ENCODE data around the gene CSPG4. TPM values are rescaled to one million over a fixed set of nuclear protein-coding genes. Genes with fewer than 3 reads are reported as not detected.

The CSPG4 gene
- total and polyA plus RNA-seq, 2 of the 4 experiments (the other 2 are of a cell fraction), result 12.4 to 28.4 TPM

DNA sequence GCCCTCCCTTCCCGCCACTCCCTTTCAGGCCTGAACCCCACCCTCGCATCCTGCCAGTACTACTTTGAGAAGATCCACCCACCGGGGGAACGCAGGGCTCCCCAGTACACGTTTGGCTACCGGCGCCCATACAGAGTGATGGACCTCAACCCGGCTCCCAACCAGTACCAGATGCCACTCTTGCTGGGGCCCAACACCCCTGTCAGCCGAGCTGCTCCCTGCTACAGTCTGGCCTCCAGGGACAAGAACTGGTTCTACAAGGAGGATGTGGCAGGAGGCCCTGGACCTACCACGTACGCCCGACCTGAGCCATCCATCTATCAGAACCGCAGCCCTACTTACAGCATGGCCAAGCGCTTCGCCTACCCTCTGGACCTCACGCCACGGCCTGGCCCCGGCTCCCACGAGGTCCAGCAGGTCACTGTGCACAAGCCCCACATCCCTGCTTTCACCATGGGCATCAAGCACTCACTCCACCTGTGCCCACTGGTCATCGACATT is 14.4 kb upstream of the CSPG4 start:
- CTCF ChIA-PET, result no interaction called here
- dilution Hi-C loops (cut with HindIII; ENCODE audit: low sequenced_read_pairs, unreplicated experiment), result no loop called here
- peak overlapping the region; percentile 44; the same call in 1 of the 2 replicates for H2AK5ac ChIP-seq (ENCODE audit: low read depth, low read length)
- peaks cover 2% of the 10 kb centered on the region; the same call in 1 of the 2 replicates for H3K9me1 ChIP-seq (ENCODE audit: insufficient read depth, low read length)
- no peak overlapping the region for H2BK5ac ChIP-seq (ENCODE audit: low read depth, low read length, poor library complexity, severe bottlenecking)
- no peaks in the 10 kb centered on the region for H3K27me3 ChIP-seq (ENCODE audit: control insufficient read depth, insufficient read depth, low read length)
- no peak overlapping the region for H3K4me3 ChIP-seq (ENCODE audit: insufficient read depth, low read depth, low read length)
- peak overlapping the region; percentile 11 for H2AFZ ChIP-seq (replicated peaks; ENCODE audit: low read length, poor library complexity)
- intact Hi-C loops (cut with micrococcal nuclease), result no loop called here
- POLR2A ChIA-PET (ENCODE audit: unreplicated experiment), result no interaction called here
- H3K4ac ChIP-seq (ENCODE audit: low read depth, low read length), result no peak overlapping the region
- H3K9ac ChIP-seq (ENCODE audit: low read depth, low read length), result no peak overlapping the region
- no peak overlapping the region for H3K4me2 ChIP-seq (ENCODE audit: low read depth, low read length)
- DNase-seq (no peak), ATAC-seq (ENCODE audit: low read depth) (no peak)
- H3K18ac ChIP-seq (ENCODE audit: low read depth, low read length), result no peak overlapping the region
- BruUV-seq (replicated peaks), result no TSS peak
- no peaks in the 10 kb centered on the region for H3K9me3 ChIP-seq (ENCODE audit: control insufficient read depth, insufficient read depth, low read length)
- in situ Hi-C loops (cut with MboI; ENCODE audit: low sequenced_read_pairs), result loop anchor here (10.0 kb wide), 1 partner anchor 62 kb away; no protein-coding TSS in a partner anchor
- H3K27ac ChIP-seq (ENCODE audit: insufficient read depth, low read length), result no peak overlapping the region
- H2BK20ac ChIP-seq (ENCODE audit: low read depth, low read length), result no peak overlapping the region
- H2AK9ac ChIP-seq (replicated peaks; ENCODE audit: low read depth, low read length, poor library complexity), result peak overlapping the region; percentile 37
- H4K91ac ChIP-seq (ENCODE audit: insufficient read depth, low read depth, low read length), result no peak overlapping the region
- no peaks in the 10 kb centered on the region for H3K36me3 ChIP-seq (ENCODE audit: control insufficient read depth, insufficient read depth, low read length)
- H3K79me1 ChIP-seq (ENCODE audit: low read depth in 1 of 2, low read length in 2 of 2), result no peaks in the 10 kb centered on the region; a peak in 1 of 4 replicates
- WGBS, 2 experiments (ENCODE audit: extremely low coverage in 2 of 2, insufficient read length in 1 of 2), result 91% methylated on average over 9 of the region's 20 CpGs; no CpG with 5 or more reads in 1 of the 2 experiments
- no peaks in the 10 kb centered on the region for H4K20me1 ChIP-seq (ENCODE audit: insufficient read depth, low read length)
- H4K8ac ChIP-seq (ENCODE audit: low read depth in 2 of 2, low read length in 2 of 2), result no peak overlapping the region
- no peak overlapping the region for H3K23ac ChIP-seq (ENCODE audit: low read depth, low read length)
- no peak overlapping the region for H3K14ac ChIP-seq (replicated peaks; ENCODE audit: low read depth, low read length)
- TF ChIP-seq, protein P1, sequence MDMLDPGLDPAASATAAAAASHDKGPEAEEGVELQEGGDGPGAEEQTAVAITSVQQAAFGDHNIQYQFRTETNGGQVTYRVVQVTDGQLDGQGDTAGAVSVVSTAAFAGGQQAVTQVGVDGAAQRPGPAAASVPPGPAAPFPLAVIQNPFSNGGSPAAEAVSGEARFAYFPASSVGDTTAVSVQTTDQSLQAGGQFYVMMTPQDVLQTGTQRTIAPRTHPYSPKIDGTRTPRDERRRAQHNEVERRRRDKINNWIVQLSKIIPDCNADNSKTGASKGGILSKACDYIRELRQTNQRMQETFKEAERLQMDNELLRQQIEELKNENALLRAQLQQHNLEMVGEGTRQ (IDR thresholded peaks at IDR 0.05; ENCODE audit: low read depth, low read length), result no peak
- TF ChIP-seq CHD1 (IDR thresholded peaks at IDR 0.05; ENCODE audit: low read depth, low read length) (no peak), RFX5 (IDR thresholded peaks at IDR 0.05; ENCODE audit: low read depth, low read length) (no peak), FOS (IDR thresholded peaks at IDR 0.05; ENCODE audit: low read depth, low read length) (no peak), MXI1 (IDR thresholded peaks at IDR 0.05; ENCODE audit: borderline replicate concordance, low read depth, low read length) (no peak), POLR2A (IDR thresholded peaks at IDR 0.05; ENCODE audit: low read depth, low read length) (no peak), RAD21 (IDR thresholded peaks at IDR 0.05; ENCODE audit: low read length) (no peak), SMC3 (IDR thresholded peaks at IDR 0.05; ENCODE audit: low read depth, low read length) (no peak), MAFK (IDR thresholded peaks at IDR 0.05; ENCODE audit: low read depth, low read length) (no peak), NFE2L2 (IDR thresholded peaks at IDR 0.05; ENCODE audit: low read depth, low read length) (no peak), BHLHE40 (IDR thresholded peaks at IDR 0.05; ENCODE audit: low read depth, low read length) (no peak)
- TF ChIP-seq, protein P2, sequence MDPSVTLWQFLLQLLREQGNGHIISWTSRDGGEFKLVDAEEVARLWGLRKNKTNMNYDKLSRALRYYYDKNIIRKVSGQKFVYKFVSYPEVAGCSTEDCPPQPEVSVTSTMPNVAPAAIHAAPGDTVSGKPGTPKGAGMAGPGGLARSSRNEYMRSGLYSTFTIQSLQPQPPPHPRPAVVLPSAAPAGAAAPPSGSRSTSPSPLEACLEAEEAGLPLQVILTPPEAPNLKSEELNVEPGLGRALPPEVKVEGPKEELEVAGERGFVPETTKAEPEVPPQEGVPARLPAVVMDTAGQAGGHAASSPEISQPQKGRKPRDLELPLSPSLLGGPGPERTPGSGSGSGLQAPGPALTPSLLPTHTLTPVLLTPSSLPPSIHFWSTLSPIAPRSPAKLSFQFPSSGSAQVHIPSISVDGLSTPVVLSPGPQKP (IDR thresholded peaks at IDR 0.05; ENCODE audit: borderline replicate concordance, low read depth, low read length), result no peak
- TF ChIP-seq, protein P3, sequence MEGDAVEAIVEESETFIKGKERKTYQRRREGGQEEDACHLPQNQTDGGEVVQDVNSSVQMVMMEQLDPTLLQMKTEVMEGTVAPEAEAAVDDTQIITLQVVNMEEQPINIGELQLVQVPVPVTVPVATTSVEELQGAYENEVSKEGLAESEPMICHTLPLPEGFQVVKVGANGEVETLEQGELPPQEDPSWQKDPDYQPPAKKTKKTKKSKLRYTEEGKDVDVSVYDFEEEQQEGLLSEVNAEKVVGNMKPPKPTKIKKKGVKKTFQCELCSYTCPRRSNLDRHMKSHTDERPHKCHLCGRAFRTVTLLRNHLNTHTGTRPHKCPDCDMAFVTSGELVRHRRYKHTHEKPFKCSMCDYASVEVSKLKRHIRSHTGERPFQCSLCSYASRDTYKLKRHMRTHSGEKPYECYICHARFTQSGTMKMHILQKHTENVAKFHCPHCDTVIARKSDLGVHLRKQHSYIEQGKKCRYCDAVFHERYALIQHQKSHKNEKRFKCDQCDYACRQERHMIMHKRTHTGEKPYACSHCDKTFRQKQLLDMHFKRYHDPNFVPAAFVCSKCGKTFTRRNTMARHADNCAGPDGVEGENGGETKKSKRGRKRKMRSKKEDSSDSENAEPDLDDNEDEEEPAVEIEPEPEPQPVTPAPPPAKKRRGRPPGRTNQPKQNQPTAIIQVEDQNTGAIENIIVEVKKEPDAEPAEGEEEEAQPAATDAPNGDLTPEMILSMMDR (conservative IDR thresholded peaks at IDR 0.05; ENCODE audit: low read depth, low read length), result no peak
- no peak overlapping the region for H2BK15ac ChIP-seq (ENCODE audit: low read depth, low read length)
- H4K5ac ChIP-seq (ENCODE audit: low read depth, low read length), result no peak overlapping the region
- peaks cover 12% of the 10 kb centered on the region for H3K4me1 ChIP-seq (ENCODE audit: control insufficient read depth, insufficient read depth, low read length)
- no peak overlapping the region for H3K56ac ChIP-seq (ENCODE audit: extremely low read depth, insufficient read depth, low read length)
- no peak overlapping the region for H2BK120ac ChIP-seq (ENCODE audit: low read depth, low read length)

All from IMR-90 (cell line).